Stimulated activated CD4-positive, alpha-beta T cell treated with anti-CD3 and anti-CD28 coated beads, Interleukin-12 subunit alpha, Interleukin-12 subunit beta, amount 100 ng/mL, for 48 hours (primary cell): ENCODE results near the gene RAB27A.
"Not testable (repeated sequence)": the region's sequence is repeated elsewhere in the genome, so short reads cannot be mapped to it uniquely, and the experiment has no call there.

ENCODE experiments used
- DNase-seq, 3 donors: peaks; one replicate each; pipeline ENCODE4 v3.0.0-alpha.2; 2020; ENCODE audit warnings: low read depth in 2 of 3, low spot score in 1 of 3

RAB27A gene

GRCh38 chr15:55252201-55252600 is 37.4 kb downstream of the RAB27A start:
- not testable (repeated sequence) for DNase-seq

GRCh38 chr15:55250941-55251340 is 38.7 kb downstream of the RAB27A start:
- DNase-seq, result no peak

- DNase-seq, result no peak
Observed at GRCh38 chr15:55250392-55250791, 39.2 kb downstream of the RAB27A start.

GRCh38 chr15:55249885-55250284 is 39.7 kb downstream of the RAB27A start:
- DNase-seq, result not testable (repeated sequence)

- DNase-seq, result no peak
Observed at GRCh38 chr15:55248895-55249294, 40.7 kb downstream of the RAB27A start.

GRCh38 chr15:55247766-55248427 is 41.7 kb downstream of the RAB27A start:
- no peak for DNase-seq

GRCh38 chr15:55247311-55247710 is 42.3 kb downstream of the RAB27A start:
- DNase-seq, result no peak

- DNase-seq, result no peak
Observed at GRCh38 chr15:55246567-55246966, 43.0 kb downstream of the RAB27A start.

GRCh38 chr15:55245059-55245458 is 44.6 kb downstream of the RAB27A start:
- no peak for DNase-seq

GRCh38 chr15:55241891-55242290 is 47.7 kb downstream of the RAB27A start:
- no peak for DNase-seq

GRCh38 chr15:55241186-55241585 is 48.4 kb downstream of the RAB27A start:
- DNase-seq, result no peak

GRCh38 chr15:55240125-55240760 is 49.4 kb downstream of the RAB27A start:
- DNase-seq, result no peak

- DNase-seq, result no peak
Observed at GRCh38 chr15:55239440-55240124, 50.0 kb downstream of the RAB27A start.

GRCh38 chr15:55238877-55239276 is 50.7 kb downstream of the RAB27A start:
- DNase-seq, result no peak

GRCh38 chr15:55237219-55238130 is 52.1 kb downstream of the RAB27A start:
- DNase-seq, result no peak

GRCh38 chr15:55235546-55236036 is 54.0 kb downstream of the RAB27A start:
- no peak for DNase-seq

- no peak for DNase-seq
Observed at GRCh38 chr15:55234800-55235104, 54.9 kb downstream of the RAB27A start.

GRCh38 chr15:55234104-55234799 is 55.4 kb downstream of the RAB27A start:
- no peak for DNase-seq

- DNase-seq, result no peak
Observed at GRCh38 chr15:55231455-55231854, 58.2 kb downstream of the RAB27A start.

- DNase-seq, result no peak
Observed at GRCh38 chr15:55230953-55231352, 58.7 kb downstream of the RAB27A start.
